ENCODE data around the gene PCK1. TPM values are rescaled to one million over a fixed set of nuclear protein-coding genes. Genes with fewer than 3 reads are reported as not detected.
A peak's percentile ranks its signal among the peaks of the same experiment; 100 is the strongest.

The PCK1 gene
- total and polyA plus RNA-seq, 4 donors = 8.9 to 532 (median 314) TPM

DNA sequence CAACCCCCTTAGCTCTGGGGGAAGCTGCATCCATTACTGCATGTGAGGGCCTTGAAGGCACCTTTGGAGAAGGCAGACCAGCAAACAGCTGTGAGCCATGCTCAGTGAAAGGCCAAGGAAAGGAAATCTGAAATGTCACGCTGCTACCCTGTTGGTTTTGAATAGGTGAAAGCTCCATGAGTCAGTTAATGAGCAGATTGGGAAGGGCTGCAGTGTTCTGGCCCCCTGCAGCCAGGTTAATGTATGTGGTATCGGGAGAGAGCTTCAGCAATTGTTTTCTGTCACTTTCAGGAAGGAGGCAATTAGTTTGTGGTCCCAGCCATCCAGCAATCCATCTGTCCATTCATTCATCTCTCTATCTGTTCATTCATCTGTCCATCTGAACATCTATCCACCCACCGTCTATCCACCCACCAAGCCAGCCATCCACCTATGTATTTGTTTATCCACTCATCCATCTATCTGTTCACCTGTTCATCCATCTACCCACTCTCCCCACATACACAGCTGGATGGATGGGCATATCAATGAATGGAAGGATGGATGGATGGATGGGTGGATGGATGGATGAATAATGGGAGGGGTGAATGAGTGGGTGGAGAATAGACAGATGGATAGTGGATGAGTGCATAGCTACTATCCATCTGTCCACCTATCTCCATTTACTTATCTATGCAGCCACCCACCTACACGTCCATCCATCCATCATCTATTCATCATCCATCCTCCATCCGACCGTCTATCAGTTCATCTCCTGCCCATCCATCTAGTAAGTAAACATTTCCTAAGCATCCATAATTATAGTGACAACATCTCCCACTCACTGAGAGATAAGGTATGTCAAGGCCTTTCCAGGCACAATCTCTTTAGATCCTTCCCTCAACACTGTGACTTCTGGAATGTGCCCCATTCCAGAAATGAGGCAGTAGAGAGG, 16.0 kb downstream of the PCK1 start:
- Histone ChIP-seq H3K27me3 (ENCODE audit: control insufficient read depth in 4 of 4, insufficient read depth in 4 of 4, low read length in 3 of 4) (no peaks in the 10 kb centered on the region), H3K27ac (ENCODE audit: low read depth in 1 of 2, low read length in 2 of 2) (peak overlapping the region; percentile 71 to 94)

GRCh38 chr20:57577679-57578475, 17.0 kb downstream of the PCK1 start:
- H3K36me3 ChIP-seq (ENCODE audit: control insufficient read depth in 4 of 4, insufficient read depth in 3 of 4, low read depth in 1 of 4, low read length in 3 of 4) = no peaks in the 10 kb centered on the region
- no peaks in the 10 kb centered on the region for H3K27me3 ChIP-seq (ENCODE audit: control insufficient read depth in 4 of 4, insufficient read depth in 4 of 4, low read length in 3 of 4)
- DNase-seq (ENCODE audit: low spot score) = peak; percentile 47
- H3K4me3 ChIP-seq (ENCODE audit: low read depth in 1 of 3, low read length in 3 of 3) = no peak overlapping the region
- WGBS = 49% methylated on average over 10 of the region's 10 CpGs
- H3K9me3 ChIP-seq (ENCODE audit: control insufficient read depth in 4 of 4, low read length in 3 of 4) = no peaks in the 10 kb centered on the region
- peak overlapping the region in 1 of 2 donors; percentile 67 for H3K9ac ChIP-seq (ENCODE audit: low read depth in 1 of 2, low read length in 2 of 2)
- peak overlapping the region; percentile 71 to 94 for H3K27ac ChIP-seq (ENCODE audit: low read depth in 1 of 2, low read length in 2 of 2)
- peaks cover 11 to 35% (median 14%) of the 10 kb centered on the region in 4 donors for H3K4me1 ChIP-seq (ENCODE audit: control insufficient read depth in 4 of 4, insufficient read depth in 4 of 4, low read length in 3 of 4)
- TF ChIP-seq, protein P1, sequence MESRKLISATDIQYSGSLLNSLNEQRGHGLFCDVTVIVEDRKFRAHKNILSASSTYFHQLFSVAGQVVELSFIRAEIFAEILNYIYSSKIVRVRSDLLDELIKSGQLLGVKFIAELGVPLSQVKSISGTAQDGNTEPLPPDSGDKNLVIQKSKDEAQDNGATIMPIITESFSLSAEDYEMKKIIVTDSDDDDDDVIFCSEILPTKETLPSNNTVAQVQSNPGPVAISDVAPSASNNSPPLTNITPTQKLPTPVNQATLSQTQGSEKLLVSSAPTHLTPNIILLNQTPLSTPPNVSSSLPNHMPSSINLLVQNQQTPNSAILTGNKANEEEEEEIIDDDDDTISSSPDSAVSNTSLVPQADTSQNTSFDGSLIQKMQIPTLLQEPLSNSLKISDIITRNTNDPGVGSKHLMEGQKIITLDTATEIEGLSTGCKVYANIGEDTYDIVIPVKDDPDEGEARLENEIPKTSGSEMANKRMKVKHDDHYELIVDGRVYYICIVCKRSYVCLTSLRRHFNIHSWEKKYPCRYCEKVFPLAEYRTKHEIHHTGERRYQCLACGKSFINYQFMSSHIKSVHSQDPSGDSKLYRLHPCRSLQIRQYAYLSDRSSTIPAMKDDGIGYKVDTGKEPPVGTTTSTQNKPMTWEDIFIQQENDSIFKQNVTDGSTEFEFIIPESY (IDR thresholded peaks at IDR 0.05) = peak; percentile 95
- TF ChIP-seq MAX (IDR thresholded peaks at IDR 0.05) (peak; percentile 93), FOXA1 (IDR thresholded peaks at IDR 0.05) (peak; percentile 93), HNF4G (IDR thresholded peaks at IDR 0.05) (peak; percentile 87), TAF1 (conservative IDR thresholded peaks at IDR 0.05) (no peak), GABPA (IDR thresholded peaks at IDR 0.05 in 1 of 2, conservative IDR thresholded peaks at IDR 0.05 in 1 of 2) (peak in 1 of 2 donors; percentile 47), YY1 (IDR thresholded peaks at IDR 0.05) (peak; percentile 59), NR2F2 (IDR thresholded peaks at IDR 0.05) (peak; percentile 41)
- TF ChIP-seq, protein P2, sequence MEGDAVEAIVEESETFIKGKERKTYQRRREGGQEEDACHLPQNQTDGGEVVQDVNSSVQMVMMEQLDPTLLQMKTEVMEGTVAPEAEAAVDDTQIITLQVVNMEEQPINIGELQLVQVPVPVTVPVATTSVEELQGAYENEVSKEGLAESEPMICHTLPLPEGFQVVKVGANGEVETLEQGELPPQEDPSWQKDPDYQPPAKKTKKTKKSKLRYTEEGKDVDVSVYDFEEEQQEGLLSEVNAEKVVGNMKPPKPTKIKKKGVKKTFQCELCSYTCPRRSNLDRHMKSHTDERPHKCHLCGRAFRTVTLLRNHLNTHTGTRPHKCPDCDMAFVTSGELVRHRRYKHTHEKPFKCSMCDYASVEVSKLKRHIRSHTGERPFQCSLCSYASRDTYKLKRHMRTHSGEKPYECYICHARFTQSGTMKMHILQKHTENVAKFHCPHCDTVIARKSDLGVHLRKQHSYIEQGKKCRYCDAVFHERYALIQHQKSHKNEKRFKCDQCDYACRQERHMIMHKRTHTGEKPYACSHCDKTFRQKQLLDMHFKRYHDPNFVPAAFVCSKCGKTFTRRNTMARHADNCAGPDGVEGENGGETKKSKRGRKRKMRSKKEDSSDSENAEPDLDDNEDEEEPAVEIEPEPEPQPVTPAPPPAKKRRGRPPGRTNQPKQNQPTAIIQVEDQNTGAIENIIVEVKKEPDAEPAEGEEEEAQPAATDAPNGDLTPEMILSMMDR (IDR thresholded peaks at IDR 0.05; ENCODE audit: low read depth, low read length, missing input control) = no peak

More for the DNA sequence above, 16.0 kb downstream of the PCK1 start:
- peaks cover 10 to 33% (median 14%) of the 10 kb centered on the region in 4 donors for H3K4me1 ChIP-seq (ENCODE audit: control insufficient read depth in 4 of 4, insufficient read depth in 4 of 4, low read length in 3 of 4)
- WGBS = 74% methylated on average over 6 of the region's 6 CpGs
- H3K9ac ChIP-seq (ENCODE audit: low read depth in 1 of 2, low read length in 2 of 2) = peak overlapping the region in 1 of 2 donors; percentile 29
- TF ChIP-seq HNF4A (conservative IDR thresholded peaks at IDR 0.05) (no peak), GABPA (IDR thresholded peaks at IDR 0.05 in 1 of 2, conservative IDR thresholded peaks at IDR 0.05 in 1 of 2) (no peak), EGR1 (IDR thresholded peaks at IDR 0.05; ENCODE audit: low read depth in 2 of 2) (no peak), SP1 (IDR thresholded peaks at IDR 0.05) (no peak), JUND (IDR thresholded peaks at IDR 0.05) (no peak), TAF1 (conservative IDR thresholded peaks at IDR 0.05) (no peak), NR2F2 (IDR thresholded peaks at IDR 0.05) (no peak), FOXA2 (IDR thresholded peaks at IDR 0.05) (no peak), RXRA (IDR thresholded peaks at IDR 0.05) (no peak), RAD21 (IDR thresholded peaks at IDR 0.05) (no peak)
- TF ChIP-seq, protein P1 (IDR thresholded peaks at IDR 0.05) = no peak
- TF ChIP-seq, protein P3, sequence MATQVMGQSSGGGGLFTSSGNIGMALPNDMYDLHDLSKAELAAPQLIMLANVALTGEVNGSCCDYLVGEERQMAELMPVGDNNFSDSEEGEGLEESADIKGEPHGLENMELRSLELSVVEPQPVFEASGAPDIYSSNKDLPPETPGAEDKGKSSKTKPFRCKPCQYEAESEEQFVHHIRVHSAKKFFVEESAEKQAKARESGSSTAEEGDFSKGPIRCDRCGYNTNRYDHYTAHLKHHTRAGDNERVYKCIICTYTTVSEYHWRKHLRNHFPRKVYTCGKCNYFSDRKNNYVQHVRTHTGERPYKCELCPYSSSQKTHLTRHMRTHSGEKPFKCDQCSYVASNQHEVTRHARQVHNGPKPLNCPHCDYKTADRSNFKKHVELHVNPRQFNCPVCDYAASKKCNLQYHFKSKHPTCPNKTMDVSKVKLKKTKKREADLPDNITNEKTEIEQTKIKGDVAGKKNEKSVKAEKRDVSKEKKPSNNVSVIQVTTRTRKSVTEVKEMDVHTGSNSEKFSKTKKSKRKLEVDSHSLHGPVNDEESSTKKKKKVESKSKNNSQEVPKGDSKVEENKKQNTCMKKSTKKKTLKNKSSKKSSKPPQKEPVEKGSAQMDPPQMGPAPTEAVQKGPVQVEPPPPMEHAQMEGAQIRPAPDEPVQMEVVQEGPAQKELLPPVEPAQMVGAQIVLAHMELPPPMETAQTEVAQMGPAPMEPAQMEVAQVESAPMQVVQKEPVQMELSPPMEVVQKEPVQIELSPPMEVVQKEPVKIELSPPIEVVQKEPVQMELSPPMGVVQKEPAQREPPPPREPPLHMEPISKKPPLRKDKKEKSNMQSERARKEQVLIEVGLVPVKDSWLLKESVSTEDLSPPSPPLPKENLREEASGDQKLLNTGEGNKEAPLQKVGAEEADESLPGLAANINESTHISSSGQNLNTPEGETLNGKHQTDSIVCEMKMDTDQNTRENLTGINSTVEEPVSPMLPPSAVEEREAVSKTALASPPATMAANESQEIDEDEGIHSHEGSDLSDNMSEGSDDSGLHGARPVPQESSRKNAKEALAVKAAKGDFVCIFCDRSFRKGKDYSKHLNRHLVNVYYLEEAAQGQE (IDR thresholded peaks at IDR 0.05) = no peak
- DNase-seq (ENCODE audit: low spot score) = no peak
- H3K36me3 ChIP-seq (ENCODE audit: control insufficient read depth in 4 of 4, insufficient read depth in 3 of 4, low read depth in 1 of 4, low read length in 3 of 4) = no peaks in the 10 kb centered on the region
- H3K4me3 ChIP-seq (ENCODE audit: low read depth in 1 of 3, low read length in 3 of 3) = no peak overlapping the region
- H3K9me3 ChIP-seq (ENCODE audit: control insufficient read depth in 4 of 4, low read length in 3 of 4) = no peaks in the 10 kb centered on the region
